Heart right ventricle (tissue), 16 donors: ENCODE measurements around the gene CTNNAL1. TPM values are rescaled to one million over a fixed set of nuclear protein-coding genes. Genes with fewer than 3 reads are reported as not detected.
A peak's percentile ranks its signal among the peaks of the same experiment; 100 is the strongest.

Experiments
- ATAC-seq, 8 donors: fragments of 200-7000 bp; cut with Tn5 transposase; one replicate each; pipeline ENCODE4 v1.9.1; 2020; ENCODE audit warnings: mild to moderate bottlenecking in 8 of 8, moderate library complexity in 8 of 8, moderate number of reproducible peaks in 1 of 8
- DNase-seq, 2 donors: peaks; one replicate each; pipeline ENCODE4 v3.0.0-alpha.2; 2020
- H3K27ac ChIP-seq, 10 donors: fragments of 200-600 bp; sonication (generic) in 2 of 10; one replicate each; pipeline versions ENCODE4 v1.5.0 to v1.8.0; 2020 to 2022; ENCODE audit warnings: mild to moderate bottlenecking in 3 of 10
- H3K27me3 ChIP-seq, 7 donors: fragments of 200-600 bp; one replicate each; pipeline ENCODE4 v1.8.0; 2021 to 2022; ENCODE audit warnings: mild to moderate bottlenecking in 2 of 7
- H3K36me3 ChIP-seq, 9 donors: fragments of 200-600 bp; sonication (generic) in 1 of 9; one replicate each; pipeline versions ENCODE4 v1.5.0 to v1.8.0; 2020 to 2022; ENCODE audit warnings: mild to moderate bottlenecking in 2 of 9
- H3K4me1 ChIP-seq, 9 donors: fragments of 200-600 bp; sonication (generic) in 1 of 9; one replicate each; pipeline versions ENCODE4 v1.5.0 to v1.8.0; 2020 to 2022; ENCODE audit warnings: mild to moderate bottlenecking in 4 of 9
- H3K4me3 ChIP-seq, 10 donors: fragments of 200-600 bp; sonication (generic) in 2 of 10; one replicate each; pipeline versions ENCODE4 v1.5.0 to v1.8.0; 2020 to 2022; ENCODE audit warnings: mild to moderate bottlenecking in 7 of 10, moderate library complexity in 2 of 10
- H3K9me3 ChIP-seq, 11 donors: fragments of 200-600 bp in 10 of 11; sonication (generic) in 2 of 11; one replicate each; pipeline versions ENCODE4 v1.5.0 to v1.8.0; 2013 to 2022; ENCODE audit warnings: mild to moderate bottlenecking in 2 of 11, control low read depth in 1 of 11, moderate library complexity in 1 of 11
- CTCF ChIP-seq, 9 donors: fragments of 200-600 bp; sonication (generic) in 2 of 9; IDR thresholded peaks; one replicate each; pipeline versions ENCODE4 v1.5.0 to v1.8.0; 2021 to 2022; ENCODE audit warnings: antibody characterized with exemption in 9 of 9, mild to moderate bottlenecking in 5 of 9, moderate library complexity in 1 of 9
- WGBS, 2 donors: extraction: QIAGEN DNeasy Blood & Tissue Kit; methylation state at CpG; one replicate each; pipeline ENCODE4 v1.1.7; 2013; ENCODE audit warnings: inconsistent platforms in 1 of 2; 5-methylcytosine and 5-hydroxymethylcytosine counted together
- intact Hi-C, 10 donors: fragments of 100-400 bp; cut with DNase I; formaldehyde crosslinking; loops; one replicate each; pipeline versions ENCODE4 v1.11.1 to v1.14.2; 2022
- polyA plus RNA-seq, 2 donors: library from polyadenylated mRNA; stranded (reverse); fragments of 200-250 nt; gene quantifications; one replicate each; pipeline ENCODE4 v1.2.3, GENCODE V29; 2013
- total RNA-seq, 10 donors: library from RNA; stranded (reverse); fragmentation: NEBNext Ultra II Directional in 3 of 10; extraction: Animal tissue kit (Norgen Biotek cat#: 25700) in 3 of 10; gene quantifications; one replicate each; pipeline versions ENCODE4 v1.2.1 to v1.2.4, GENCODE V29; 2021 to 2023
- donor health status: Arrhythmogenic right ventricular cardiomyopathy.
- donor health status: ischemic (EF 13 %, LVEDD 7.1; RV severe dilation, severe dysfunction).
- donor health status: healthy with polysubstance abuse.
- donor health status: DM: no; HTN: yes; CAD: no.
- donor health status: DM: no; HTN: no; CAD: no.
- donor health status: ischemic (EF 25% LVEDD 6.9; RV normal size, moderate dysfunction).
- donor health status: ischemic (EF 25% LVEDD 5.7; RV mildly dilated, moderate dysfunction).
- donor health status: healthy.
- donor health status: DM: yes; HTN: yes; CAD: no.
- donor health status: Ischemic cardiomyopathy.
- donor health status: ischemic (EF 35%, LVEDD 5.7; RV mildly dilated, moderate dysfunction).
- donor health status: nonischemic (EF 11% LVEDD 7.7; RV severe dilation, severe dysfunction).
- donor health status: DM: yes; HTN: yes; CAD: no.
- donor health status: PGD.
- donor health status: ischemic (EF 29% LVEDD 5.4; RV normal size, mild dysfunction).
- donor health status: nonischemic (EF 23%, LVEDD 6.1; RV moderate dilation, normal function).

The CTNNAL1 gene
- total and polyA plus RNA-seq, 12 donors = 42.7 to 115 (median 63.2) TPM

GRCh38 chr9:108980893-108981292 lies 32.4 kb downstream of the CTNNAL1 start:
- peaks cover 0 to 94% (median 14%) of the 10 kb centered on the region in 9 donors for H3K36me3 ChIP-seq
- H3K4me1 ChIP-seq = peaks cover 0 to 10% (median 0%) of the 10 kb centered on the region in 9 donors
- TF ChIP-seq CTCF (IDR thresholded peaks at IDR 0.05) = no peak
- ATAC-seq = peak in 7 of 8 donors; percentile 47 to 90 (median 72)
- no peaks in the 10 kb centered on the region for H3K27me3 ChIP-seq
- intact Hi-C loops = no loop called here
- H3K4me3 ChIP-seq = no peak overlapping the region
- DNase-seq = no peak
- no peaks in the 10 kb centered on the region for H3K9me3 ChIP-seq
- WGBS, 2 donors = 64 to 67% methylated on average over 2 of the region's 2 CpGs
- peak overlapping the region in 1 of 10 donors; percentile 7 for H3K27ac ChIP-seq

GRCh38 chr9:108978205-108978604 lies 35.1 kb downstream of the CTNNAL1 start:
- Histone ChIP-seq H3K27me3 (no peaks in the 10 kb centered on the region), H3K27ac (no peak overlapping the region), H3K4me3 (no peak overlapping the region), H3K36me3 (peaks cover 0 to 70% (median 14%) of the 10 kb centered on the region in 9 donors), H3K9me3 (no peaks in the 10 kb centered on the region), H3K4me1 (peaks cover 0 to 24% (median 13%) of the 10 kb centered on the region in 9 donors)
- intact Hi-C loops = no loop called here
- DNase-seq (no peak), ATAC-seq (no peak)
- WGBS, 2 donors = 56 to 62% methylated on average over 1 of the region's 1 CpG
- no peak for TF ChIP-seq CTCF (IDR thresholded peaks at IDR 0.05)

GRCh38 chr9:108973895-108974294 lies 39.4 kb downstream of the CTNNAL1 start:
- ATAC-seq (peak; percentile 73 to 93 (median 83)), DNase-seq (no peak)
- Histone ChIP-seq H3K27ac (peak overlapping the region in 9 of 10 donors; percentile 45 to 79 (median 71)), H3K27me3 (no peaks in the 10 kb centered on the region), H3K4me1 (peaks cover 0 to 35% (median 25%) of the 10 kb centered on the region in 9 donors), H3K9me3 (peaks cover 0 to 3% (median 0%) of the 10 kb centered on the region in 11 donors), H3K4me3 (no peak overlapping the region), H3K36me3 (peaks cover 0 to 58% (median 14%) of the 10 kb centered on the region in 9 donors)
- intact Hi-C loops = loop anchor here in 1 of 10 donors (5.0 kb wide), 1 partner anchor 38 kb away; the partner anchor contains the start of gene CTNNAL1
- TF ChIP-seq CTCF (IDR thresholded peaks at IDR 0.05) = no peak
- WGBS, 2 donors = 9 to 19% methylated on average over 5 of the region's 5 CpGs

- TF ChIP-seq CTCF (IDR thresholded peaks at IDR 0.05) = no peak
- H3K27ac ChIP-seq = peak overlapping the region; percentile 21 to 79 (median 69)
- peaks cover 0 to 50% (median 7%) of the 10 kb centered on the region in 9 donors for H3K36me3 ChIP-seq
- intact Hi-C loops = loop anchor here in 1 of 10 donors (5.0 kb wide), 1 partner anchor 40 kb away; the partner anchor contains the start of gene CTNNAL1
- peak; percentile 44 to 77 (median 56) for ATAC-seq
- WGBS, 2 donors = 30 to 37% methylated on average over 2 of the region's 2 CpGs
- H3K27me3 ChIP-seq = no peaks in the 10 kb centered on the region
- peaks cover 0 to 3% (median 0%) of the 10 kb centered on the region in 11 donors for H3K9me3 ChIP-seq
- H3K4me3 ChIP-seq = no peak overlapping the region
- DNase-seq = no peak
- peaks cover 3 to 46% (median 29%) of the 10 kb centered on the region in 9 donors for H3K4me1 ChIP-seq
These were observed 40.6 kb downstream of the CTNNAL1 start for GRCh38 chr9:108972626-108973209.
